HG03060 (cell line): ENCODE measurements around the gene GPC3.

Experiments
- ATAC-seq: cut with Tn5 transposase; IDR thresholded peaks from one replicate; pipeline ENCODE4 v1.9.1; 2021; ENCODE audit warnings: low read depth, moderate number of reproducible peaks; ENCODE audit not compliant: unreplicated experiment

Gene GPC3

DNA sequence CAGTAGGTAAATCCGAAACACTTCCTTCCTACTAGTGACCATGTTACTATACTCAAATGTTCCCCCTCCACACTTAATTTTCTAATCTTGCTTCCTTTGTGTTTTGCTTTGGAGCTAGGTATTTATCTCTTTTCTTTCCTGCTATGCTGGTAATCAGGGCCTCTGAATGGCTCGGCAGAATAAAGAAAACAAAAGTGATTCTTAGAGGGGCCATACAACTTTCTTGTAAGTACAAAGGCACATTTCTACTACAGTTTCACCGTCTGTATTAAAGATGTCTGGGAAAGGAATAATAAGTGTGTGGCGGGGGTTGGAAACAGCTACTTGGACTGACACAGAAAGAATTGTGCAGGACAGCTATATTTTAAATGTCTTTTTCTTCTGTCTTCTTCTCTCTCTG, 50.3 kb downstream of the GPC3 start:
- ATAC-seq = no peak

DNA sequence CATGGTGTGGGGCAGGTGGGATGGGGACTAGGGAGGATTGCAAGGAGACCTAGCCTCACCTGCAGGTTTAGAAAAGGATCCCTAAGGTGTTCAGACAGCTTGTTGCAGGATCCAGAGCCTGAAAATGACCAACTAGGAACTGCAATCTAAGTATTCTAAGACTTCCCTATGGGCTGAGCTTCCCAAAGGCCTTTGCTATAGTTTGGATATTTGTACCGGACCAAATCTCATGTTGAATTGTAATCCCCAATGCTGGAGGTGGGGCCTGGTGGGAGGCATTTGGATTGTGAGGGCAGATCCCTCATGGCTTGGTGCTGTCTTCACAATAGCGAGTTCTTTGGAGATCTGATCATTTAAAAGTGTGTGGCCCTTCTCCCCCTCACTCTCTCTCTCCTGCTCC, 52.1 kb downstream of the GPC3 start:
- ATAC-seq = no peak

DNA sequence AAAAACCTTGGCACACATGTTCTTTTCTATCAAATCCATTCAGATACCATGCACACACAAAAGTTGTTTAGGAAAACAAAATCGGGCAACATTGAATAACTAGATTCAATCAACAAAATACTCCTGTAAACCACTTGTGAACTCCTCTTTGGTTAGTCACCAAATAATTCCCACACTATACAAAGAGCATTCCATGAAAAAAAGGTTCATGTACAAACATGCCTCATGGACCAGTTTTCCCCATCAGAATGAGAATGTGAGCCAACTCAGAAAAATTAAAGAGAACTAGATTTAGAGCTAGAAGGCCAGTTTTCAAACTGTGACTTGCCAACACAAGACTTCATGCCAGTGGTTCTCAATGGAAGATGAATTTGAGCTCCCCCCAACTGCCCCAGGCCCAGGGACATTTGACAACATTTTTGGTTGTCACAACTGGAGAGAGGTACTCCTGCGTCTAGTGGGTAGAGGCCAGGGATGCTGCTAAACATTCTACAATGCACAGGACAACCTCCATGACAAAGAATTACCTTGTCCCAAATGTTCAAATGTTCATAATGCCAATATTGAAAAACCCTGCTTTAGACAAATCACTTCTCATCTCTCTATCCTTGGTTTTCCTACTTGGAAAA, 55.4 kb downstream of the GPC3 start:
- no peak for ATAC-seq

DNA sequence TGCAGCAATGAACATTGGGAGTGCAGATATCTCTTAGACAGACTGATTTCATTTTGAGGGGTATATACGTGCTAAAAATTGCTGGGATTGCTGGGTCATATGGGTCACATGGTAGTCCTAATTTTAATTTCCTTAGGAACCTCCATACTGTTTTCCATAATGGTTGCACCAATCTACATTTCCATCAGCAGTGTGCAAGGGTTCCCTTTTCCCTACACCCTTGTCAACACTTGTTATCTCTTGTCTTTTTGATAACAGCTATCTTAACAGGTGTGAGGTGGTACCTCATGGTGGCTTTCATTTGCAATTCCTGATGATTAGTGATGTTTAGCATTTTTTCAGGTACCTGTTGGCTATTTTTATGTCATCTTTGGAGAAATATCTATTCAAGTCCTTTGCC, 57.0 kb downstream of the GPC3 start:
- ATAC-seq = no peak

DNA sequence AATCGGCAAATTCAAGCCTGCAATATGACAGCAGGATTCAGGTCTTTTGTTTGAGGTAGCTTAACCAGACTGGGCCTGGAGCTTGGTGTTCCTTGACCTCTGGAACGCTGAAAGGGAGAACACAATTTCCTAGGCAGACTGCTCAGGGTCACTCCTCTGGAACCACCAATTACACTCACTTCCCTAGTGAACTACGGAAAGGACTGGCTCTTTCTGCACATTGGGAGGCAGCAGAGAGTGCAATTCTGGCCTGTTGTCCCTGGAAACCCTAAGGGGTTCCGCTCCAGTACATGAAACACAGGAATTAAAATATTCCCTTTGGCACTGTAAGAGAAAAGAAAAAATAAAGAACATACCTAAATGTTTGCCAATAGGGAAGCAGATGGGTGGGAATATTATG, 58.6 kb downstream of the GPC3 start:
- no peak for ATAC-seq

DNA sequence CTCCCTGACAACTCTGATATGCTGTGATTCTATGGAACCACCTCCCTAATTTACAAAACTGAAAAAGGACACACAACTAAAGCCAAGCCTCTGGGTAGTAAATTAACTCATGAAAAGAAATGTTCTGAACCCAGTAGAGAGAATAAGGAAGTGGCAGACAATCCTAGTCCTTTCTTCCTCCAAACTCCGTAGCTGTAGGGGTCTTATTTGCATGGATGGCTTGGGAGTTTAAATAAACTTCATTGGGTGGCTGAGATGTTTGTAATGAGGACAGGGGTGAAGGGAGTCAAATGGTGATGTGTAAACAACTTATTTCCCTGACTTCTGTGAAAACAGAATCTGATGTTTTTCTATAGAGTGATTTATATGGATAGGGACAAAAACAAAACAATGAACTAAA, 59.3 kb downstream of the GPC3 start:
- ATAC-seq = no peak

DNA sequence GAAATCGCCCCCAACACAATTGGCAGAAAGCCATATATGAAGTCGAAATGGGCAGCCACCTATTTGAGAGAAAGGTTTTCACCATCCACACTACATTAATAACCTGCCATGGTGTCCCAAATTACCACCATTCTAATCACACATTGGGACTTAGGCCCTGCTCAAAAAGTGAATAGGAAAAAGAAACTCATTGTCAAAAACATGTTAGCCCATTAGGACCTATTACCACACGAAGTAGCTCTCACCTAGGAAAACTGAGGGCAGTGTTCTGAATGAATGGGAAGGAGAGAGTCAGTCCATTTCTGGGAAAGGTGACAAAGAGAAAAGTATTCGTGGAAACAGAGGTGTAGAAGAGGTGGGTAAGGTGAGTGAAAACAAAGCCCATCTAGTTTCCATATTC, 60.8 kb downstream of the GPC3 start:
- ATAC-seq = no peak

DNA sequence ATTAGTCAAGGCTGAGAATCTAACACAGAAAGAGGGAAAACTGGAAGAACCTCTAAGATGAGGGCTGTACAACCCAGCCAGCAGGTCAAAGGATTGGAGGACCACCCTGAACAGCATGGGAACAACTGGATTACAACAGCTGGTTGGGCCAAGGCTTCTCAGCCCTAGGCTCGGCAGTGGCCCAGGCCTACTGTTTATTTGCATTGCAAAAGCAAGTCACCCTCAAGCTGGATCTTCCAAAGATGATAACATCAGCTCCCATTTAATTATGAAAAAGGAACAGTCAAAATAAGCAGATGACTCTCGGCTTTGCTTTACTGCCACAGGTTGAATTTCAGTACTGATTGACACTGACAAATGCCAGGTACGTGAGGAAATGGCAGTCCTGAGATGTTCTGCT, 61.8 kb downstream of the GPC3 start:
- no peak for ATAC-seq

DNA sequence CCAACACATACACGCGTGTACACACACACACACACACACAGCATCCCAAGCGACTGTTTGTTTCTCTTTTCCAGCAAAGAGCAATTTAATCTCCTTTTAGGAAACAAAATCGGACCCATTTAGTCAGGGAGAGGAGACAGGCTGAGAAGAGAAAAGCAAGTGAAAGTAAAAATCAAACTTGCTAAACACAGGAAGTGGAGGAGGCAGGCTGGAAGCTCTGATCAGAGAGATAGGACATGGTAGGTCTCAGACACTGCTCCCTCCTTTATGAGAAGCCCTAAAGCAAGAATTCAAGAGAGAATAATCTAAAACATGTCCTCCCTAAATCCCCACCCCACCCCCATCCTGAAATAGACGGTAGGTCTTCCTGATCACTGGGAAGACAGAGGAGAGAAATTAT, 62.3 kb downstream of the GPC3 start:
- ATAC-seq = no peak

DNA sequence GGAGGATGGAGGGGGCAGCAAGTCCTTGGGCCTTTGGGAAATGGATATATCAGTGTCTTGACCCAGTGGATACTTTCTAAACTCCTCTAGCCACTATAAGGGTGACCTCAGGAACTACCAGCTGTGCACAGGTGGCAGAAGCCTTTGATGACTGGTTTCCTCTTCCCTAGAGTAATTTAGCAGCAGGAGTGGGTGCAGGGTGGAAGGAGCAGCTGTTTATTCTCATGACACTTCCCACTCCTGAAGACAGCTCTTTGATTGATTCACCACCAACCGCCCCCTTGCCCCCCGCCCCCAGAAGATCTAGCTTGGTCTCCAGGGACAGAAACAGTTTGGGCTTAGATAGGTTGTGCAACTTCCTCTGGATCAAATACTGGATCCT, 63.0 kb downstream of the GPC3 start:
- no peak for ATAC-seq

DNA sequence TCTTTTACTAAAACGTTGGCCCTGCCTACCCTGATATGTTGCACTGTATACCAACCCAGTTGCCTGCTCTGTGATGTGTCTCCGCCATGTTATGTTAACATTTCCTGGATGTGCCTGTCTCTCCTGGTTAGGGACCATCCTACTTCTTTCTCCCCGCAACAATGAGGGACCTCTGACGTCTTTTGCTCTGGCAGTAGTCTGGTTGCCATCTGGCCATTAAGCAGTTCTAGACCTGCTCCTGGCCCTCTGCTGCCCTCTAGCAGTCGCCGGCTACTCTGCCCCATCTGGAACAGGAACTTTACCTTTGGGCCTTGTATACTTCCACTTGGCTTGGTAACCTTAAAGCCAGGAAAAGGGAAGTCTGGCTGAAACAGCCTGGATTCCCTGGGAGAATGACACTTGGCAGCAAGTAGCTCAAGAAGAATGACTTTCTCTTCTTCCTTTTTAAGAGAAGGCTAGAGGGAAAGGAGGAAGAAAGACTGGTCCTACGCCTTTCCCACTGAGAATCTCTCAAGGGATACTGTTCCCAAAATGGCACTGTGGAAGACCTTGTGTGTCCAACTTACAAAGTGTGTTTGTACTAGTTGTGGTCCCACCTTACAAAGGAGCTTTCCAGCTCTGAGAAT, 63.5 kb downstream of the GPC3 start:
- no peak for ATAC-seq

DNA sequence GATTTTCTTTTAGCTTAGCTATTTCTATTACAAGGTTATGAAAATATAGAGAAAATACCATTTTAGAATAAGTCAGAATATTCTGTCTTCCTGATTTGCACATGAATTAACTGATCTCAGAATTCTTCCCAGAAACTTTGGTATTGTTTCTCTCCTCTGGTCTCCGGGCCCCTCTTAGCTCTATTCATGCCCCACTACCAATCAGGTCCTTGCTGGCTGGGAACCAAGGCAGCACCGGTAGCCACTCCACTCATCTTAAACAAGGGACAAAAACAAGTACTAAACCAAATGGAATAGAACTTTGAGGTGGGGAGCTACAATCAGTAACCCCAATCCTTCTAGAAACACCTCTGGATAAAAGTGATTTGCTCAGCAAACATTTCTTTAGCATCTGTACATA, 64.3 kb downstream of the GPC3 start:
- no peak for ATAC-seq

DNA sequence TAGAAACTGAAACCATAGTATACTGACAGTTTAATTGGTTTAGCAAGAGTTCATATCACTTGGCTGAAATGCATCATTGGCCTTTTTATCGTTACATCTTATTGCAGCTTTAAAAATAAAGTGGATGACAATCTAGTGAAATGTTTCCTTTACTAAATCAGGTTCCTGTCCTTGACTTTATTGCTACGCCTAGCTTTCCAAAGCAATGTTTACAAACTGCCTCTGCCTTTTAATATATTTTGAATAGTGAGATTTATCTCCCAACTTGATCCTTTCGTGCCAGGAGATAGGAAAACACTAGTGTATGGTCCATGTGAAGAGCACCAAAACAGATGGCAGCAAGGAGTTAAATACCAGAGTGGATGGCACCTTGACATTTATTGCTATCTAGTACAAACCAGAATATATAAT, 67.0 kb downstream of the GPC3 start:
- no peak for ATAC-seq

DNA sequence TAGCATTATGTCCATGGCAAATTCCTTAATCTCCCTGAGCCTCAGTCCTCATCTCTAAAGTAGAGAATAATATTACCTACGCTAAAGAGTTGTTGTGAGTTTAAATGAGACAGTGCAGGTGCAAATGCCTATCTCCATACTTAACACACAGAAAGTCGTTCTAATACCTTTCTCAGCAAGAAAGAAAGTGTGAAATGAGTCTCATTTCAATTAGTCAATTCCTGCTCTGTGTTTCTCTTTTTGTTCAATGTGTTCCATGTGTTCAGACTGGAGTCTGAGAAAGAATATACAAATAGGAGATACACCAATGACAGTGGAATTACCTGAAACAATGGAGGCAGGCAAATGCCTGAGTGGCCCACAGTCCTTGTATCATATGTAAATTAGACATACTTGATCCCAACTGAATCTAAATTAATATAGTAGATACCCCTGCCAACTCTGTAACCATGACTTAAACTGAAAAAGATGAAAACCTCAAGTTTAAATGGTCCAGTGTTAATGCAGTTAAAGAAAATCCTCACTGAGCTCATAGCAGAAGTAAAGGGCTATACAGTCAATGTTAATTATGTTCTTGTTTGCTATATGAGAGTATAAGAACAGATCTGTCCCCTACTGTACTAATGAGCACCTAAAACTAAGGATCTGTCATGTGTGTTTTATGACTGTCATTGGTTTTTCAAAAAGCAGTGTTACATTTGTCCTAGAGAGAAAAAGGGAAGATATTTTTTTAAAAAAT, 68.2 kb downstream of the GPC3 start:
- no peak for ATAC-seq

DNA sequence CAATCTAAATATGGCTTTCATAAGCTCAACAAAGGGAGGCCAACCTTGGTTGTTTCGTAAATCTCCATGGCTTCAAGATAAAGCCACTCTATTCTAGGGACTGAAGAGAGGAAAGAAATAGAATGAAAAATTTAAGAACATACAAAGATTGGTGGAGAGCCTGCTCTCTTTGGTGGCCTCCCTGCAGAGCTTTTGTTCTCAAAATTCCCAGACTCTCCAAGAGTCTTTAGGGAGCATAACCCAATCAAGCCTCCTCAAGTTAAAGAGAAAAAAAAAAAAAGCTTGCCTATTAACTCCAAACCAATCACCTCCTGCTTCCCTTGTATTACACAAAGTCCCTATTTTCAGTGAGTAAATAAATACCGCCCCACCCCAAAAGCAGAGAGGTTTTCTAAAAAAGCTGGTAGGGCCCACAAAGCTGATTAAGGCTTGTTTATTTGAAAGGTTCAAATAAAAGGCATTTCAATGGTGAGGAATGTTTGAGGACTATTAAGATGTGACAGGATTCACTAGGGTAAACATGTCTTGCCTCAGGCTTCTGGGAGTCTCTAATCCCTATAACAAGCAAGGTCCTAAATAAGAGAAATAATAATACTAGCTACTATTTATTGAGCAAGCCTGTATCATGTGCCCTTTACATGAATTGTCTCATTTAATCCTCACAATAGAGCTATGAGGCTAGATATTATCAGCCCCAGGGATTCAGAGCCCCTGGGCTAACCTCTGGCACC, 71.6 kb downstream of the GPC3 start:
- no peak for ATAC-seq

DNA sequence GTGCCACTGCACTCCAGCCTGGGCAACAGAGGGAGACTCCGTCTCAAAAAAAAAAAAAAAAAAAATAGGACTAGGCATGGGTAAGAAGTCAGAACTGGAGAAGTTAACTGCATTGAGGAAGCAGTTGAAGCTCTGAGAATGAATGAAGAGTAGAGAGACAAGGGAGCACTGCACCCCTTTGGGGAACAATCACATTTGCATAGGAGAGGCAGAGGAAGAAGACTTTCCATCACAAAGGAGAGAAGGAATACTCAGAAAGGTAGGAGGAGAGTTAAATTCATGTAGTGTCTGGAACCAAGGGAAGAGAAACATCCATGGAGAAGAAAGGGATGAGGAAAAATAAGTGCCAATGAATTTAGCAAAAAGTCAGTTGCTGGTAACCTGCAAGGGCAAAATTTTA, 72.4 kb downstream of the GPC3 start:
- no peak for ATAC-seq

DNA sequence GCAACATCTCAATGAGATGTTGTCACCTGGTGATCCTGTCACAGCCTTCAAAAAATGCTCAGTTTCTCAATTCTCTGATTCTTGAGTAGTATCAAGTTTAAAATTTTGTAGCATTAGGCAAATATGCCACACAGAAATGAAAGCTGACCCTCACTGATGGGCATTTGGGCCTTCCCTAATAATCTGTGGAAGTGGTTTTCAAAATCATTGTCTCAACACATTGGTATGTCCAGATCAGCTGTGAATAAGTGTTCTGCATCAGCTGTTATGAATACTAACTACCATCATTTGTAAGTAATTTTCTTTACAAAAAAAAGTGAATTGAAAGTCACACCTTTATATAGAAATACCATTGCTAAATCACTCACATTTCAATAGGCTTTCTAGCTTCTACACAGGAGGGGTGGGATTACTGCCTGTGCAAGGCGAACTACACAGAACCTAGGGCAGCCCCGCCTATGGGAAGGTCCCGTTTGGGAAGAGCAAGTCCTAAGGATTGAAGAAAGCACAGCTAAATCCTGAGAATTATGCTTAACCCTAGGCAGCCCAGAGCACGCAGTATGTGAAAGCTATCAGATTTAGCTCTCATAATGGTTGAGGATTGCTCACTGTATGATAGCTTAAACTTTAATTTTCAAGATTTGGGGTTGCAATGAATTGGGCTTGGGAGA, 73.4 kb downstream of the GPC3 start:
- ATAC-seq = no peak

DNA sequence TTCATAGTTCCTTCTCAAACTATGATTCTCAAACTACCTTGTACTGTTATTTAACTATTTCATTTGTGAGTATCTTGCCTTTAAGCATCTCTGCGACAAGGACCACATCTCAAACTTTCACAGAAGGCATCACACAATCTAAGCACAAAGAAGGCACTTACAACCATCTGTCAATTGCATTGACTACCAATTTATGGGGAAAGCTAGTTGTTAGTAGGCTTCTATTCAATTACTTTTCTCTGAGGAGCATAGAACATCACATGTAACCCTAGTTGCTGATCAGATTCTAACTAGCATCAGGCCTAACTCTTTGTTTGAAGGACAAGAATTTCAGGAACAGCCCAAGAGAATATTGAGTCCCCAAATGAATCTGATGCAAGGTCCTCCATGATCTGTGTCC, 74.9 kb downstream of the GPC3 start:
- ATAC-seq = no peak

DNA sequence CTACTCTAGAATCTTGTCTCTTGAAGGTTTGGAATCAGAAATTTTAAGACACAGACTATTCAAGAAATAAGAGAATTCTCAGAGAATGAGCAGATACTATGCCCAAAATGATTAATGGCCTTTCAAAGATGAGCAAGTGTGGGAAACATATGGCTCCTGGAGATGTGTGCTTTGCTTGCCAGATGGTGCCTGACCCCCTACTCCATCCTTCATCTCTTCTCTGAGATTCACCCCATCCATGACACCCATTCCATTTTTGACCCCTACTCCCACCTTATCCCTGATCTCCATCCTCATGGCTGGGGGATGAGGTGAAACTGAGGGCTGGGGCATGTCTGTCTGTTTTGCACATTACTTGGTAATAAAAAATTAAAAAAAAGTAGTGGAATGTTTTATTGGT, 75.5 kb downstream of the GPC3 start:
- no peak for ATAC-seq

DNA sequence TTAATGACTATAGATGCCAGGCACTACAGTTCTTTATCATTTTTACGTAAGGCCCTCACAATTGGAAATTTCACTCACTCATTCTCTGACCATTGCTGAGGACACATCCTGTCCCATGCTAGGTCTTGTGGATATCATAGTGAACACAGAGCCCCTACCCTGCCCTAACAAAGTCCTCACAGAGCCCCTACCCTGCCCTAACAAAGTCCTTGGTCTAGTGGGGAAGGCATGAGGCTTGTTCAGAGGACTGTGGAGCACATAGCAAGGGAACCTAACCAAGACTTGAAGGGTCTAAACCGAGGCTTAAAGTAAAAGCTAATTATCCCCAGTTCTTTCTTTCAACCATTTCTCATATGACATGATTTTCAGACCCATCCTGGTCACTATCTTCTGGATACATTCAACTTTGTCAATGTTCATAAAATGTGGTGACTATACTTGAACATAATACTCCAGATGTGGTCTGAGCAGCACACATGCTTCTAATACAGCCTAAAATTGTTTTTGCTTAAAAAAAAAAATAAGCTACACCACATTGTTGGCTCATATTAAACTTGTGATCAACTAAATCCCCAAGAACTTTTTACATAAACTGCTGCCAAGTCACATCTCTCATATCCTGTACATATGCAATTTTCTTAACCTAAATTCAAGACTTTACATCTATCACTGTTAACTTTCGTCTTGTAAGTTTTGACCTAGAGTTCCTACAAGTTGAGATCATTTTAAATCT, 77.0 kb downstream of the GPC3 start:
- no peak for ATAC-seq
